Muscle of arm (tissue), 12 donors: Measurements from ENCODE around the gene ATP11C. TPM values are rescaled to one million over a fixed set of nuclear protein-coding genes. Genes with fewer than 3 reads are reported as not detected.
"Not testable (repeated sequence)": the region's sequence is repeated elsewhere in the genome, so short reads cannot be mapped to it uniquely, and the experiment has no call there.

Experiments
- DNase-seq: peaks from one replicate; pipeline ENCODE4 v3.0.0-alpha.2; 2013
- polyA plus RNA-seq, 12 donors: library from polyadenylated mRNA; unstranded; fragments of 120-200 nt; gene quantifications; one replicate each; pipeline ENCODE4 v1.2.1, GENCODE V29; 2013; ENCODE audit not compliant: insufficient read length in 12 of 12

ATP11C gene
- polyA plus RNA-seq, 12 donors = 9.8 to 19.8 (median 15.5) TPM; not detected in 1

DNA sequence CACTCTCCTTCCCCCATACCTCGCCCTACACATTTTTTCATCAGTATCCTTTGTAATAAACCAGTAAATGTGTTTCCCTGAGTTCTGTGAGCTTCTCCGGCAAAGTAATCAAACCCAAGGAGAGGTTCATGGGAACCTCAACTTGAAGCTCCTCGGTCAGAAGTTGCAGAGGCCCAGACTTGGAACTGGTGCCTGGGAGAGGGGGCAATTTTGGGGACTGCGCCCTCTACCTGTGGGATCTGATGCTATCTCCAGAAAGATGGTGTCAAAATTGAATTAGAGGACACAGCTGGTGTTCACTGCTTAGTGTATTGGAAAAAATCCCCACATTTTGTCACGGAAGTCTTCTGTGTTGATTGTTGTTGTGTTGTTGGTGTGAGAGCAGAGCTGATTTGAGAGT lies 70.6 kb downstream of the ATP11C start:
- DNase-seq = no peak

DNA sequence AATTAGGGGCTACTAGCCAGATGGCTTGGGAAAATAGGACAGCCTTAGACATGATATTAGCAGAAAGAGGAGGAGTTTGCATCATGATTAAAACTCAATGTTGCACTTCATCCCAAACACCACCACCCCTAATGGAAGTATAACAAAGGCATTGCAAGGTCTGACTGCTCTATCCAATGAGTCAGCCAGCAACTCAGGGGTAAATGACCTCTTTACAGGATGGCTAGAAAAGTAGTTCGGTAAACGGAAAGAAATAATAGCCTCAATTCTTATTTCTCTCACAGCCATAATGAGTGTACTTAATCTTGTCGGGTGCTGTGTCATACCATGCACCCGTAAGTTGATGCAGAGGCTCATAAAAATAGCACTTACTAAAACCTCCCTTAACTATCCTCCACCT lies 76.0 kb downstream of the ATP11C start:
- DNase-seq = not testable (repeated sequence)

DNA sequence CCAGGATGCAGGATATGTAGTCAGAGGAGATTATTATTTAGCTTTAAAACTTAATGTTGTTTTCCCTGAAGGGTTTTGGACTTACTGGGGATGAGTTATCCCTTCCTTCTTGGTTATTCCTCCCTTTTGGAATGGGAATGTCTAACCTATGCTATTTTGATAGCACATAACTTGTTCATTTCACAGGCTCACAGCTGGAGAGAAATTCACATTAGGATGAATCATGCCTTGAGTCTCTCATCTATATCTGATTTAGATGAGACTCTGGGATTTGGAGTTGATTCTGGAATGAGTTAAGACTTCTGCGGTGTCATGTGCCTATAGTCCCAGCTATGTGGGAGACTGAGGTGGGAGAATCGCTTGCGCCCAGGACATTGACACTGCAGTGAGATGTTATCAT lies 81.1 kb downstream of the ATP11C start:
- no peak for DNase-seq

DNA sequence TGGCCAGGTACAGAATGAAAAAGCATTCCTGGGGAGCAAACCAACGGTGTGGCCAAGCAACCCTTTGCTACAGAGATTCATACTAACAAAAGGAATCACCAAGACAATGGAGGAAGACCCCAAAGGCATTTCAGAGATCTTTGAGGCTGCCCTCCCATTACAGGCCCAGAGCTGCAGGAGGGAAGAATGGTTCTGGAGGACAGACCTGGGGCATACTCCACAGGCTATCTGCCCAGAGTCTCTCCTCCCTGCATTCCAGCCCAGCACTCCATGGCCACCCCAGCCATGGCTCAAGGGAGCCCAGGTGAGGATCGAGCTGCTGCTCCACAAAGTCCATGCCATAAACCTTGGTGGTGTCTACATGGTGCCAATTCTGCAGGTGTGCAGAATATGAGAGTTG lies 81.9 kb downstream of the ATP11C start:
- no peak for DNase-seq

DNA sequence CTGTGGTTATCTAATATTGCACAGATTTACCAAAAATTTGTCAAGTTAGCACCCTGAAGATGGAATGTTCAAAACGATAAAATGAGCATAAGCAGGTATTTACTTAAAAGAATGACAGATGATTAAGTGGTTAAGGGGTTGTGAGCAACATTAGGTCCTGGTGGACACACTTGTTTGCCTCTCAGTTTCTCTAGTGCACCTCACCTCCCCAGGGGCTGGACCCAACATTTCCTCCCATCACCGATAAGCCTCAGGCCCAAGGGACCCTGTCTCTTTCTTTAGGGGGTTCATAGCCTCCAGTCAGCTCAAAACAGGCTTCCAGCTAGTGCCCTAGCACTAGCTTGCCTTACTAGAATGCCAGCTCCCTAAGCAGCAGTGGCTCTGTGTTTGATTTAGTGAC lies 88.0 kb downstream of the ATP11C start:
- no peak for DNase-seq

DNA sequence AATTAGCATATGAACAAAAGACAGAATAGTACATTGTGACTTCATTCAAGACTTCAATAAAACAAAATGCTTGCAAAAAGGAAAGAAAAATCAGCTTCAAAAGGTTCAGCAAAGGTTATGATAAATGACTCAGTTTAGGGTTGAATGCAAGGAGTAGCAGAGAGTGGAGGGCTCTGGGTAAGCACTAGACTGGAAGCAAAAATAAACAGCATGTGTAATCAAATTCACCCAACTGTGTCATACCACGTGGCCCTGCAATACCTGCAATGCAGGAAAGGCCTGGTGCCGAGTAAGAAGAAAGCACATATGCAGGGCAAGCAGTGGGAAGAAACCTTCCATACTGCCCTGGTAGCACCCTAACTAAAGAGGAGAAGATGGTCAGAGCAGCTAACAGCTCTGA lies 88.7 kb downstream of the ATP11C start:
- DNase-seq = no peak

DNA sequence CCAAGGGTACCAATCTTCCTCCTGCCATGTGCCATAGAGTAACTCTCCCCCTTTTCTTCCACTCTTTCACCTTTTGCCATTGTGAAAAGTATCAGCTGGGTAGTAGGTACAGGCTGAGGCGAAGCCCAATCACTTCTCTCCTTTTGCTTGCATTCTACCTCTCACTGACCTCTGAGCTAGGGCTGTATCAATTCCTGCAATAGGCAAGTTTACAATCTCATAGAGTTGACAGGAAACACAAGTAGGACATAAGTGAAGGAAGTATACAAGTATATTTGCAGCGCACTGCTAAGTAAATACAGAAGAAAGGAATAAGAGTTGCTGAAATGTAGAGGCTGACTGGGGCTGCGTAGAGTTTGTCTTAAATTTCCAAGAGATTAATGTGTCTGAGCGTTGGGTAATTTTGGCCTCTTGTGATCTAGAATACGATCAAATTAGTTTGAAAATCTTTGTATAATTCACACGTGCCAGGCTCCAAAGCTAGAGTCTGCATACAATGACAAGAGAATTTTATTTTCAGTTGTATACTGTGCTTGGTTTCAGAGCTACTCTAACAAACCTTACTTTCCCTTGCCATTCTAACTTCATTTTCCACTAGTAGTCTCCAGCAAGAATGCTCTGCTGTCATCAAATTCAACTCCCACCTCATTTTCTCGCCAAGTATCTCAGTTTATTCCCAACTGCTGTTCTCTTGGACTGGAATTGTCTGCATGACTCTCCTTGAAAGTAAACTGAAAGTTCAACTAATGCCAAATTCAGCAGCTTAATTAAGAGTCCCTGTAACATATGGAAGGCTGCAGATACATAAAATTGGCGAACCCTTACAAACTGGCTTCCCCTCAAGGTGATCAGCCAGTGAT lies 90.3 kb downstream of the ATP11C start:
- peak; percentile 51 for DNase-seq

DNA sequence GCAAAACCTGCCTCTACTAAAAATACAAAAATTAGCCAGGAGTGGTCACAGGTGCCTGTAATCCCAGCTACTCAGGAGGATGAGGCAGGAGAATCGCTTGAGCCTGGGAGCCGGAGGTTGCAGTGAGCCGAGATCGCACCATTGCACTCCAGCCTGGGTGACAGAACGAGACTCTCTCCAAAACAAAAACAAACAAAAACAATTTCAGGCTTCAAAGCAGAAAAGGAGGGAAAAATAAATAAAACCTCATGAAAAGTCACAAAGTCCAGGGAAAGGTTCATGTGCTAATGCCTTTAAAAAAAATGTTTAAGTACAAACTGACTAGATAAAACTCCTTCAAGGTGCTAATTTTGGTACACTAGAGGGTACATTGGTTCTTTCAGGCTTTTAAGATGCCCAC lies 96.5 kb downstream of the ATP11C start:
- DNase-seq = not testable (repeated sequence)

DNA sequence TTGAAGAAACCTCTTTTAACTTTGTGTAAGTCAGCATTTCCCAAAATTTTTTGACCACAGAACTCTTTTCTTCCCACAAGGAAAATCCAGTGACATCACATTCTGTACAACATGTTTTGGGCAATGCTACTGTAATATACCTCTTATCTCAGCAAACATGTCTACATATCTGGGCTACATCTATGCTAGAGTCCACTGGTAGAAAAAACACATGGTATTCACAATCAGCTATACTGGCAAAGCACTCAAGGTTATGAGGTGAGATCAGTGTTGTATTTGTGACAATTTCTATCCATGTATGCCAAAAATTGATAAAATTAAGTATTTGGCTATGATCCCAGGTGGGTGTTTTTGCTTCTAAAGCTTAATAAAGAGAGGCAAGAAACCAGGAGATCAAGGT lies 98.0 kb downstream of the ATP11C start:
- DNase-seq = no peak

DNA sequence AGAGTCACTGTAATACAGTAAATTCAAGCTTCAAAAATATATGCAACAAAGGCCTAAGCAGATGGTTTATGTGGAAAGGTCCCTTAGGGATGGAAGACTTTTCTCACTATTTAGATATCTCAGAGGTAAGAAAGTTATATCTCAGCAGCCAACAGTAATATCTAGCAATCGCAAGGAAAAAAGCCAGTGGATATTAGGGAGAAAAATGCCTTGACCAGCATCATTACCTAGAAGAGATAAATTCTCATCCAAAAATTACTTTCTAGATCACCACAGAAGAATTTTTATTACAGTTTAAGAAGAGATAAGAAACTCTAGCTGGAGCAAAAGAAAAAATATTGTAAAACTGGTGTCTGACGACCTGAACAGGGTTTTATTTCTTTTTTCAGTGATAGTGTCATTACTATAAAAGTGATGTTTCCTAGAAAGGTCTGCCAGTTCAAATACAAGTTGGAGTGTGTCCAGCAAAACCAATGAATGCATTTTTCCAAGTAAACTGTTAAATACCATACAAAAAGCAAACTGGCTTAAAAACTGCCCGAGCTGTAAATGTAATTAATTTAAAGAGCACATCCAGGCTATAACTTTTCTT lies 100.0 kb downstream of the ATP11C start:
- DNase-seq = no peak

DNA sequence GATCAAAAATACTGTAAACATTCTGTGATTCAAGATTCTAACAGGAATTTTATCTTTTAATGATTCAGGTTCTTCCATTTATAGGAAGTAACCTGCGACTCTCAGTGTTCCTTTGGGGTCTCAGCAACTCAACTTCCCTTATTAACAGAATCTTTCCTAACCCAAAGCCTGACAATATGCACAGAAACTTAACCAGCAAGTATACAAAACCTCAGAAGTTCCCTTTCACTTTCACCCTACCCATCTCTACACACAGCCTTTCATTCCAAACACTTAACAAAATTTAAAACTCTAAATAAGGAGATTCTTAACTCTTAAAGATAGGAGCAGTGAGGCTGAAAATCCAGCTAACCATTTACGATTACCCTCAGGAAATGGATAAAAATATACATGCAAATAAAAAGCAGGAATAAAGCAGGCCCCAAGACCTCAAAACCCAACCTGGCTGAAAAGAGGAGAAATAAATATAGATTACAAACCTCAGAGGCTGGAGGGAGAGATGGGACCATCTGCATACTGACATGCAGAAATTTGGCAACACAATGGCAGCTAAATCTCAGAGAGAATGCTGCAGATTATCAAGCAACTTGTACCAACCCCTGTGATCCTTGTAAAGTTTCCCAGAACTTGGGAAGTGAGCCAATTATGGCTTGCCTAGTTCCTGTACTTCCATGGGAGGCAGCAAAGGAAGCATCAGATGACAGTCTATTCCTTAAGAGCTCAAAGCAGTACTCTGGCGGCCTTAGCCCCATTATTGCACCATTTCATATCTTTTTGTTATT lies 101.0 kb downstream of the ATP11C start:
- DNase-seq = peak; percentile 35

DNA sequence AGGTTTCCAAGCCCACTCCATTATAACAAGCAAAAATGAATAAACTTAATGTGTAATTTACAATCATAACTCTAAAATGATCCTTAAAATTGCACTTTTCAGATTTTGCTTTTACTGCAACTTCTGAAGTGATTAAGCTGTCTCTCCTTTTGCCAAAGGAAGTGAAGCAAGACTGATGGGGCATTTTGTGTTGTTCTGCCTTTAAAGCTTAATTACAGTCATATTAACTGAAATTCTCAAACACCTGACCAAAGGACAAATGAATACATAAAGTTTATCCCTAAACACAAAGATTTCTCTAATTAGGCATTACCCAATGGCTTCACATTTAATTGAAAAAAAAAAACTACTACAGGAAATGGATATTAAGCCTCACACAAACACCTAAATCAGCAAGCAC lies 101.8 kb downstream of the ATP11C start:
- DNase-seq = no peak

DNA sequence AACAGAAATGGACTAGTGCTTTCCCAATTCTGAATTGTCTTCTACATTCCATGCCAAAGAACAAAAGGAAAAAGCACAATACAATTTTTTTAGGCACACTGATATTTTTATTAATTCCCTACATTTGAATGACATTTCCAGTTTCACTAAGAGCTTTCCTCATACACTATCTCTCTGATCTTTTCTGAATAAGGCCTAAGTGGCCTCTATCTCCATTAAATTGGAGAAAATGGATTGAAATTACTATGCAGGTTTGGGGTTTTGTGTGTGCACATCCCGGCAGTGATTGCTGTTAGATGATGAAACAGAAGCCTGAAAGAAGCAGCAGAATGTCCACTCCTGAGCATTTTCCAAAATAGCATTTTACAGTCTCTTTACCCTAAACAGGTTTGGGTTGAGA lies 104.0 kb downstream of the ATP11C start:
- DNase-seq = no peak

DNA sequence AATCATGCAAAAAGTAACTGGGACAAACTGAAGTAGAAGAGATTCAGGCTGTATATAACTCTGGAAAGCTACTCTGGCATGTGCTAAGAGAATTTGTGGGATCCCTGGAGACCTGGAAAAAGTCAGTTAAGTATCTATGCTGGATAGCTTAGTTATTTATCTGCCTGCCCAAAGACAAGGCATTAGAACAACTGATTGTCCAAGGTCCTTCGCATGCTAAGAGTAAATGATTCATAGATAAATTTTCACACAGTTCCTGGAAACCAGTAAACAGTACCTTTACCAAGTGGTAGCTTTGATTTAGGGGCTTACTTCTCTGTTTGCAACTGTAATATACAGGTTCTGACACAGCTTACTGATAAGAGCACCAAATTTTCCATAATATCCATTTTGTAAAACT lies 104.8 kb downstream of the ATP11C start:
- DNase-seq = no peak

DNA sequence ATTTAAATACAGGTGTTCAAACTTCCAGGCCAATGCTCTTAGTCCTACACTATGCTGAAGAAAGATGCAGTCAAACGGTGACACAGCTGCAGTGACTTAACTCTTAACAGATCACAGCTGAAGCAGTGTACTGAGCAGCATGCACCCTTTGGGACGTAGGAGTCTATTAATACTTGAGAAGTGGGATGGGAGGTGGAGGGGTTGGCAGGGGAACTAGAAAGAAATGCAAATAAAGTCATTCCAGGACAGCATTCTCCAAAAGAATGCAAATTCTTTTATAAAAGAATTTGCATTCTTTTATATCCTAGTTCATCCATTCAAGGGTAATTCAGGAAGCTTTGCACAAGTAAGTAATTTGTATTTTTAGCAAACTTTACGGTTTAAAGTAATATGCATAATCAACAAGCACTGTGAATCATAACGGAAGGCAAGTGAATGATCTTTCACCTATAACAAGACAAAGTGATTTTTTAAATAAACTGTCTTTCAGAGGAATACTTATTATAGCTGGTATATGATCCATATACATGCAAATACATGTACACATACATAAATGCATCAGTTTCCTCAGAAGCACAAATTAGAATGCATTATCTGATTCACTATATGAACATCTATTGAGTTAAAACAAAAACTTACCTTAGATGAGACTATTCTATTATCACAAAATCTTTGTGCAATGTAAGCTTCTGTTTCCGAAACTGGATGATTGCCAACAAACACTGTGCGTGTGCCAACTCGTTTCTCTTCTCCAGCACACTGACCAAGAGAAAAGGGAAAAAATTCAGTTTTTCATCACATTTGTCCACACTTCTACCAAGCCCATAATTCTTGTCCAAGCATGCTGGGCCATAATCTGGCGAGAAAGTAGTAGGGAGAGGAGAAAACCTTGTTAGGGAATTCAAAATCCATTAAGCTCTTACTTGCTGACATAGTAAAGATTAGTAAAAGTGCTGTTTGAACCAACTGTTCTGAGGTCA lies 106.5 kb downstream of the ATP11C start:
- no peak for DNase-seq

DNA sequence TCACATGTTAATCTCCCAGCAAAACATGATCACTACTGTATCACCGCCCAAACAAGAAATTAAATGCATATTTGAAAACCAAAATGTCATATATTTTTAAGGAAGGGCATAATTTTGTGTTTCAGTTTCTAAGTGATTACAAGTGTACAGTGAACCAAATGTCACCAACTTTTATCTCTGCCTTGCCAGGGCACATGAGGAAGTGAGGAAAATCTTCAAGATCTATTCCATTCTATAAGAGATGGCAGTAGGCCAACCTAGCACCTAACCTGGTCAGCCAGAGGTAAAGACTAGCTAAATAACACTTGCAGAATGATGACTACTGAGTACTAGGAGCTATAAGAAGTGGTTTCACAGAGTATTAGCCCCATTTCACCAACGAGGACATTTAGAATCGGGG lies 107.2 kb downstream of the ATP11C start:
- no peak for DNase-seq

DNA sequence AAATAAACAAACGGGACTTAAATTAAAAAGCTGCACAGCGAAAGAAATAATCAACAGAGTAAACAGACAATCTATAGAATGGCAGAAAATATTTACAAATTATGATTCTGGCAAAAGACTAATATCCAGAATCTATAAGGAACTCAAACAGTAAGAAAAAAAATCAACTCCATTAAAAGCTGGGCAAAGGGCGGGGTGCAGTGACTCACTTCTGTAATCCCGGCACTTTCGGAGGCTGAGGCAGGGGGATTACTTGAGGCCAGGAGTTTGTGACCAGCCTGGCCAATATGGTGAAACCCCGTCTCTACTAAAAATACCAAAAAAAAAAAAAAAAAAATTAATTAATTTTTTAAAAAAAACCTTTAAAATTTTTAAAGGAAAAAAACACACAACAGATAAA lies 109.0 kb downstream of the ATP11C start:
- DNase-seq = no peak

DNA sequence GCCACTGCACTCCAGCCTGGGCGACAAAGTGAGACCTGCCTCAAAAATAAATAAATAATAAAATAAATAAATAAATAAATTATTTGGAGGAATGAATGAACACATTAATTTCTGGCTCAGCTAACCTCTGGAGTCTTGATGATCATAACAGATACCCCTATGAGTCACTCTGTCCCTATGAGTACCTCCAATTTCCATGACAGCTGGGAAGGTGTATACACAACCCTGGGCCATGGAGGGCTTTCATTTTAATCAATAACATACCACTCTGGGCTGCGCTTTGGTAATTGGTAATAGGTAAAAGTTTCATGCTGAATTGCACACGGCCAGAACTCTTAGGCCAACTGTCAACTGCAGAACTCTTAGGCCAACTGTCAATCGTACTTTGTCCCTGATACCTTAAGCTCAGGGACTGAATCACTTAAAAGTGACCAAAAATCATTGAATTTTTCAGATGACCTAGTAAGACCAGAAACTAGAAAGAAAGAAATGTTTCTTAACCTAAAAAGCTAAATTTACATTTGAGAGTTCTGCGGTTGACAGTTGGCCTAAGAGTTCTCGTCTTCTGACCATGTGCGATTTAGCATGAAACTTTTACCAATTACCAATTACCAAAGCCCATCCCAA lies 112.4 kb downstream of the ATP11C start:
- DNase-seq = no peak

DNA sequence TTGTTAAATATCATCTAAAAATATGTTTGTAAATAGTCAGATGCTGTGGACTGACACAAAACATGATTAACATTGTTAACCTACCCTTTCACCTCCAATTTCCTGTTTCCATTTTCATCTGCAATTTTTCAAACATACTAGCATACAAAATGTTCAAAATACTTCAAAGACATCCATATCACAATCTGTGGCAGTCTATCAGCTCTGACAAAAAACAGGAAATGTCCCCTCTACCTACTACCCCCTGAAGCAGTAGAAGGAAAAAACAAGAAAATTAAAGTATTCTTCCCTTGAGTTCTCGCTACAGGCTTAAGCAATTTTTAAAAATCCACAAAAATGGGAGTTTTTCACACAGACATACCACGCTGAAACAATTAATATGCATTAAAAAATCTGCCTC lies 116.6 kb downstream of the ATP11C start:
- no peak for DNase-seq

DNA sequence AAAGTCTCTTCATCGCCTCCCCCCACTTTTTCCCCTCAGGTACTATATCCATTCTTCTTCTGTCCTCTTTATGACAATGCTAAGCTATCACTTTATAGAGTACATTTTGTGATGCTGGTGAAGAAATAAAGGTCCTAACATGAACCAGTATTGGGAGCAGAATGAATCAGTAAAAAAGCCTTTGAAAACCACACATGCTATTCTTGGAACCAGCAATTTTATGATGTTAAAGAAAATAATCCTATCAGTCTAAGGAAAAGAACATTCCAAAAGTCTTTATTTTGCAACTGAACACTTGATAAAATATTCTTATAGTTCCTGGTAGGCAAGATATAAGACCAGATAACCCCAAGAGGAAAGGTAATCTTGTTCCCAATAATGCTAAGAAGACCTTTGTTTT lies 117.1 kb downstream of the ATP11C start:
- no peak for DNase-seq
